NT2/D1 (cell line): ENCODE results near the gene ZNF692.
A peak's percentile ranks its signal among the peaks of the same experiment; 100 is the strongest.

ENCODE experiments used
- DNase-seq: peaks from one replicate; pipeline ENCODE4 v3.0.0-alpha.2; 2011; ENCODE audit warnings: low read depth, low spot score
- H3K27me3 ChIP-seq: 2 replicates; pipeline ENCODE4 v1.6.0; 2011; ENCODE audit warnings: mild to moderate bottlenecking; ENCODE audit not compliant: insufficient read length, insufficient read depth
- H3K36me3 ChIP-seq: 2 replicates; pipeline ENCODE4 v1.6.1; 2011; ENCODE audit warnings: mild to moderate bottlenecking, low read length, mixed read lengths; ENCODE audit not compliant: insufficient read depth, insufficient read length
- H3K4me1 ChIP-seq: 2 replicates; pipeline ENCODE4 v1.5.1; 2011; ENCODE audit not compliant: insufficient read depth, insufficient read length
- H3K4me3 ChIP-seq: 2 replicates; pipeline ENCODE4 v1.5.1; 2011; ENCODE audit warnings: low read depth; ENCODE audit not compliant: insufficient read length
- H3K9ac ChIP-seq: 2 replicates; pipeline ENCODE4 v1.6.0; 2011; ENCODE audit warnings: low read depth; ENCODE audit not compliant: insufficient read length
- H3K9me3 ChIP-seq: 2 replicates; pipeline ENCODE4 v1.5.1; 2011; ENCODE audit warnings: mild to moderate bottlenecking, low read length; ENCODE audit not compliant: insufficient read depth
- SUZ12 ChIP-seq: IDR thresholded peaks from 2 replicates; pipeline ENCODE4 v1.6.1; 2011; ENCODE audit not compliant: insufficient read length, insufficient read depth; ENCODE audit errors: extremely low read depth
- YY1 ChIP-seq: IDR thresholded peaks from 2 replicates; pipeline ENCODE4 v1.6.1; 2011; ENCODE audit not compliant: insufficient read length, insufficient read depth
- ZNF274 ChIP-seq: IDR thresholded peaks from 2 replicates; pipeline ENCODE4 v1.6.1; 2011; ENCODE audit warnings: mild to moderate bottlenecking, low read depth, low read length

ZNF692 gene

DNA sequence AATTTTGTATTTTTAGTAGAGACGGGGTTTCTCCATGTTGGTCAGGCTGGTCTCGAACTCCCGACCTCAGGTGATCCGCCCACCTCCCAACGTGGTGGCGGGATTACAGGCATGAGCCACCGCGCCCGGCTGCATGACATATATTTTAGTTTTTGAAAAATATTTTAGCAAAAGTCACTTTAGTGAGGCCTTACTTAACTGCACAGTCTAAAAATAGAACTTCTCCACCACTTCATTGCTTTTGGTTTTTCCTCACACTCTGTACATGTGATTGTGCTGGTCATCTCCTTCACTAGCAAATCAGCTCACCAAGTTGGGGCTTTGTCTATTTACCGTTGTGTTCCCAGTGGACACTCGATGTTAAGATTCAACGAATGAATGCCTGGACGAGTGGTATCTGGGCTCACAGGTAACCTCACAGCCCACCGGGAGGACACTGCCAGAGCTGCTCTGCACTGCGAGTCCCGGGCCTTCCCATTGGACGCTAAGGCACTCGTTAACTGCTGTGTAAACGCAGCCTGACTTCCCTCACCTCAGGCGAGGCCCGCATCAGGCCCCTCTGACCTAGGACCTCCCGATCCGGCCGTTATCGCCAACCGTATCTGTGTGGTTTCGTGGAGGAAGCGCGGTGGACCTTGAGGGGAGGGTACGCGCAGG lies 14.0 kb upstream of the ZNF692 start:
- peak; percentile 73 for DNase-seq
- H3K27me3 ChIP-seq, result no peaks in the 10 kb centered on the region
- peak overlapping the region; percentile 92 for H3K9ac ChIP-seq
- no peaks in the 10 kb centered on the region for H3K9me3 ChIP-seq
- peak overlapping the region; percentile 74 for H3K4me3 ChIP-seq
- H3K36me3 ChIP-seq, result no peaks in the 10 kb centered on the region
- no peak for TF ChIP-seq ZNF274
- TF ChIP-seq YY1, result no peak
- TF ChIP-seq SUZ12, result no peak
- no peaks in the 10 kb centered on the region for H3K4me1 ChIP-seq

DNA sequence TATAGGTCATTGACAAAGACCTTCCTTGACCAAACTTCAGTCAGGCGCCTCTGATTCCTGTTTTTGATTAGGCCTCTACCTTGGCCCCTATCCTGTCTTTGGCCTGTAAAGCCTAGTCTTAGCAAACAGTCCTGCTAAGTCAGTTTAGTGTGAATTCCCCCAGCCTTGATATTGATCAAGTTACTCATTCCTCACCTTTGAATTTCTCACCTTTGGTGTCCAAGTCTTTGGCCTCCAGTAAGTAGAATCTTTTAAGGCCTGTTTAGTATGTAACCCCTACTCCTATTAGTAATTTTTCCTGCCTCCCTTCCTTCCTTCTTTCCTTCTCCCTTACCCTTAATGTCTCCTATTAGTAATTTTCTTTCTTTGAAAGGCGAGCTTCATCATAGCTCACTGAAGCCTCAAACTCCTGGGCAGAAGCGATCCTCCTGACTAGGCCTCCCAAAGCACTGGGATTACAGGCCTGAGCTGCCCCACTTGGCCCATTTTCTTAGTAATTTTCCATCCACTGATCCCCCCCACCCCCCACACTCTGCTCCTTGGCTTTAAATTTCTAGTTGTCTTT lies 13.0 kb upstream of the ZNF692 start:
- Histone ChIP-seq H3K4me1 (no peaks in the 10 kb centered on the region), H3K9me3 (no peaks in the 10 kb centered on the region), H3K36me3 (no peaks in the 10 kb centered on the region), H3K27me3 (no peaks in the 10 kb centered on the region), H3K4me3 (peak overlapping the region; percentile 27), H3K9ac (peak overlapping the region; percentile 53)
- no peak for TF ChIP-seq SUZ12
- TF ChIP-seq YY1, result no peak
- no peak for TF ChIP-seq ZNF274
- no peak for DNase-seq

DNA sequence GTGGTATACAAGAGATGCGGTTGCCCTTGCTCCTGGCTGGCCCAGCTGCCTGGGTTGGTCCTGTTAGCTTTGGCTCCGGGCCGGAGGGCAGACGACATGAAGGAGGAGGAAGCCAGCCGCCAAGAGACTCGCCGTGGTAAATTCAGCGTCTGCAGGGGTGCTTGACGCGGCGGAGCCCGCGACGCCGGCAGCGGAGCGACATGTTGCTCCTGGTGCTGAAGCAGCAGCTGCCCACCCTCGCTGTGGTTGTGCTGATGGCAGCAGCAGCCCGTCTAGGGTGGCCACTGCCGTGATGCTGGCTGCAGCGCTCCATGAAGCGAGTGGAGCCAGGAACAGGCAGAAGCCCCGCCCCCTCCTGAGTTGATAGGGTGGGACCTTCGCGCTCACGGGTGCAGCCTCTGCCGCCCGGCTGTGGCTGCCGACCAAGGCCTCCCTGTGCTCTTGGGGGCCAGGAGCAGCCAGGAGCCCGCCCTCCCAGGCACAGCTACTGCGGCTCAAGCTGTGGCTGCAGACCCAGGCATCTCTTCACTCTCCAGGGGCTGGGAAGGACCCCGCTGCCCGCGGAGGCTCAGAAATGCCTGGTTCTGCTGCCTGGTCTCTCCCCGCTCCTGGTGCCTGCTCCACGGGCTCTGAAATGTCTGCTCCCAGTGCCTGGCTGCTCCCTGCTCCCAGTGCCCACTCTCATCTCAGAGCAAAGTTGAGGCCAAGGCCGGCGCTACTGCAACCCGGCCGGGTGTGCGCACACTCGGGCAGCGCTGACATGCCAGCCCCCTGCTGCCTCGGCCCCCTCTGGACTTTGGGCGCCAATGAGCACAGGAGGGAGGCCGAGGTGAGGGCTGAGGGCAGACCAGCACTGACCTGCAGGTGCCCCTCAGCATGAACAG lies 4.4 kb upstream of the ZNF692 start:
- Histone ChIP-seq H3K4me3 (peak overlapping the region; percentile 66), H3K9ac (peak overlapping the region; percentile 91), H3K27me3 (peaks cover 46% of the 10 kb centered on the region), H3K4me1 (peaks cover 7% of the 10 kb centered on the region), H3K36me3 (no peaks in the 10 kb centered on the region), H3K9me3 (no peaks in the 10 kb centered on the region)
- DNase-seq, result no peak
- TF ChIP-seq YY1, result no peak
- TF ChIP-seq ZNF274, result no peak
- no peak for TF ChIP-seq SUZ12

DNA sequence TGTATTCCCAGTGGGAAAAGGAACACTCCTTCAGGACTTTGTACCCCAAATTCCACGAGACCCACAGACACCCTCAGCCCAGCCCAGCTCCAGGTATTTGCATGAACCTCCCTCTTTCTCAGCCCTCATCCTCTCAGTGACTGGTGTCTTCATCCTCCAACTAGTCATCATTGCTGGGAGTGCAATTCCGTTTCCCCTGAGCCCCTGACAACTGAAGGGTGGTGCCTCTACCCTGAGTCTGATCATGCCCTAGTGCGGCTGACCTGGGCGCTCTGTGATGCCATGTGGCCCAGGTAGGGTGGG lies 3.8 kb upstream of the ZNF692 start:
- Histone ChIP-seq H3K9ac (peak overlapping the region; percentile 91), H3K9me3 (no peaks in the 10 kb centered on the region), H3K27me3 (peaks cover 46% of the 10 kb centered on the region), H3K4me3 (peak overlapping the region; percentile 66), H3K4me1 (peaks cover 10% of the 10 kb centered on the region), H3K36me3 (peaks cover under 1% of the 10 kb centered on the region)
- DNase-seq, result no peak
- TF ChIP-seq YY1 (no peak), SUZ12 (no peak), ZNF274 (no peak)

- Histone ChIP-seq H3K9me3 (no peaks in the 10 kb centered on the region), H3K27me3 (peaks cover 46% of the 10 kb centered on the region), H3K4me1 (peaks cover 15% of the 10 kb centered on the region), H3K36me3 (peaks cover 8% of the 10 kb centered on the region), H3K4me3 (no peak overlapping the region), H3K9ac (no peak overlapping the region)
- no peak for TF ChIP-seq YY1
- TF ChIP-seq ZNF274, result no peak
- TF ChIP-seq SUZ12, result no peak
- no peak for DNase-seq
Measured at GRCh38 chr1:248861616-248862015, 2.7 kb upstream of the ZNF692 start.

DNA sequence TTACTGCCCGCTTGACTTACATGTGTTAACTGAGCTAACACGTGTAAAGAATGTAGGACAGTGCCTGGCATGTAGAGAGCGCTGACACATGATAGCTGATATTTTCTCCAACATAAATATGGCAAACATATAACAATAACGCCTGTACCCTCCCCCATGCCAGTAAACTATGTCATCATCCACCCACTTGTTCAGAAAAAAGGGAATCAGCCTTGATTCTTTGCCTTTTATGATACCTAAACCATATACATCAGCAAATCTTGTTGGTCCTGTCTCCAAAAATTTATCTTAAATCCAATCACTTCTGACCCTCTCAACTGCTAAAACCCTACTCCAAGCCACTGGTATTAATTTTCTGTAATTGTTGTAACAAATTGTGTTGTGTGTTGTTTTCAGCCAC lies 1.1 kb upstream of the ZNF692 start:
- TF ChIP-seq YY1 (no peak), ZNF274 (no peak), SUZ12 (no peak)
- Histone ChIP-seq H3K27me3 (peaks cover 42% of the 10 kb centered on the region), H3K4me3 (no peak overlapping the region), H3K36me3 (peaks cover 24% of the 10 kb centered on the region), H3K9ac (no peak overlapping the region), H3K4me1 (peaks cover 15% of the 10 kb centered on the region), H3K9me3 (no peaks in the 10 kb centered on the region)
- no peak for DNase-seq
